Measurements from ENCODE around the gene BDKRB2.

BDKRB2 gene

GRCh38 chr14:96180043-96180874, 24.4 kb upstream of the BDKRB2 start:
- no peak for ATAC-seq
- no peak for TF ChIP-seq CREB5 (CRISPR knock-in tag; IDR thresholded peaks at IDR 0.05; ENCODE audit: low read depth)
- no peak for TF ChIP-seq RARB (CRISPR knock-in tag; IDR thresholded peaks at IDR 0.05)
- TF ChIP-seq POU6F1 (CRISPR knock-in tag; IDR thresholded peaks at IDR 0.05; ENCODE audit: borderline replicate concordance, low read depth): no peak
- no peak for TF ChIP-seq ISL1 (CRISPR knock-in tag; IDR thresholded peaks at IDR 0.05)
- TF ChIP-seq ARNTL (CRISPR knock-in tag; IDR thresholded peaks at IDR 0.05; ENCODE audit: borderline replicate concordance, low read depth): no peak
- no peak for TF ChIP-seq ZFP3 (CRISPR knock-in tag; IDR thresholded peaks at IDR 0.05)
- TF ChIP-seq BACH2 (CRISPR knock-in tag; IDR thresholded peaks at IDR 0.05; ENCODE audit: borderline replicate concordance): no peak
- no peak for TF ChIP-seq TOX (CRISPR knock-in tag; IDR thresholded peaks at IDR 0.05; ENCODE audit: borderline replicate concordance)
- no peak for TF ChIP-seq SNAI2 (CRISPR knock-in tag; IDR thresholded peaks at IDR 0.05)
- TF ChIP-seq TCF4 (CRISPR knock-in tag; IDR thresholded peaks at IDR 0.05; ENCODE audit: borderline replicate concordance): no peak
- TF ChIP-seq PATZ1 (CRISPR knock-in tag; IDR thresholded peaks at IDR 0.05; ENCODE audit: borderline replicate concordance): no peak
- TF ChIP-seq ZFP30 (CRISPR knock-in tag; IDR thresholded peaks at IDR 0.05): no peak
- no peak for TF ChIP-seq ZNF8 (CRISPR knock-in tag; IDR thresholded peaks at IDR 0.05)
- TF ChIP-seq ZNF565 (CRISPR knock-in tag; conservative IDR thresholded peaks at IDR 0.05; ENCODE audit: low read depth): no peak
- no peak for TF ChIP-seq ZC3H10 (CRISPR knock-in tag; IDR thresholded peaks at IDR 0.05)
- no peak for TF ChIP-seq ESRRG (CRISPR knock-in tag; IDR thresholded peaks at IDR 0.05)
- no peak for TF ChIP-seq CSRNP3 (CRISPR knock-in tag; IDR thresholded peaks at IDR 0.05)
- no peak for TF ChIP-seq TSHZ2 (CRISPR knock-in tag; IDR thresholded peaks at IDR 0.05)

GRCh38 chr14:96181186-96182056, 23.2 kb upstream of the BDKRB2 start:
- no peak for ATAC-seq
- TF ChIP-seq ZNF70 (CRISPR knock-in tag; IDR thresholded peaks at IDR 0.05) (no peak), ZNF565 (CRISPR knock-in tag; conservative IDR thresholded peaks at IDR 0.05; ENCODE audit: low read depth) (no peak), TOX (CRISPR knock-in tag; IDR thresholded peaks at IDR 0.05; ENCODE audit: borderline replicate concordance) (no peak), SNAI2 (CRISPR knock-in tag; IDR thresholded peaks at IDR 0.05) (no peak), POU6F1 (CRISPR knock-in tag; IDR thresholded peaks at IDR 0.05; ENCODE audit: borderline replicate concordance, low read depth) (no peak), BACH2 (CRISPR knock-in tag; IDR thresholded peaks at IDR 0.05; ENCODE audit: borderline replicate concordance) (no peak), TCF4 (CRISPR knock-in tag; IDR thresholded peaks at IDR 0.05; ENCODE audit: borderline replicate concordance) (no peak), CREB5 (CRISPR knock-in tag; IDR thresholded peaks at IDR 0.05; ENCODE audit: low read depth) (no peak), GLIS3 (CRISPR knock-in tag; IDR thresholded peaks at IDR 0.05) (no peak), OSR1 (CRISPR knock-in tag; IDR thresholded peaks at IDR 0.05) (no peak), ZNF8 (CRISPR knock-in tag; IDR thresholded peaks at IDR 0.05) (no peak), RARB (CRISPR knock-in tag; IDR thresholded peaks at IDR 0.05) (no peak), CSDC2 (CRISPR knock-in tag; IDR thresholded peaks at IDR 0.05) (no peak), ZC3H10 (CRISPR knock-in tag; IDR thresholded peaks at IDR 0.05) (no peak), ISL1 (CRISPR knock-in tag; IDR thresholded peaks at IDR 0.05) (no peak), PPARA (CRISPR knock-in tag; IDR thresholded peaks at IDR 0.05; ENCODE audit: borderline replicate concordance) (no peak)

All from SK-N-SH treated with all-trans-retinoic acid at 6 μM for 48 hours (cell line).